CD4-positive, alpha-beta T cell treated with Interferon gamma for 1 hour (primary cell): ENCODE data around the gene HOOK1.
A peak's percentile ranks its signal among the peaks of the same experiment; 100 is the strongest.

Experiments used
- DNase-seq: peaks from one replicate; pipeline ENCODE4 v3.0.0-alpha.2; 2020

HOOK1 gene

DNA sequence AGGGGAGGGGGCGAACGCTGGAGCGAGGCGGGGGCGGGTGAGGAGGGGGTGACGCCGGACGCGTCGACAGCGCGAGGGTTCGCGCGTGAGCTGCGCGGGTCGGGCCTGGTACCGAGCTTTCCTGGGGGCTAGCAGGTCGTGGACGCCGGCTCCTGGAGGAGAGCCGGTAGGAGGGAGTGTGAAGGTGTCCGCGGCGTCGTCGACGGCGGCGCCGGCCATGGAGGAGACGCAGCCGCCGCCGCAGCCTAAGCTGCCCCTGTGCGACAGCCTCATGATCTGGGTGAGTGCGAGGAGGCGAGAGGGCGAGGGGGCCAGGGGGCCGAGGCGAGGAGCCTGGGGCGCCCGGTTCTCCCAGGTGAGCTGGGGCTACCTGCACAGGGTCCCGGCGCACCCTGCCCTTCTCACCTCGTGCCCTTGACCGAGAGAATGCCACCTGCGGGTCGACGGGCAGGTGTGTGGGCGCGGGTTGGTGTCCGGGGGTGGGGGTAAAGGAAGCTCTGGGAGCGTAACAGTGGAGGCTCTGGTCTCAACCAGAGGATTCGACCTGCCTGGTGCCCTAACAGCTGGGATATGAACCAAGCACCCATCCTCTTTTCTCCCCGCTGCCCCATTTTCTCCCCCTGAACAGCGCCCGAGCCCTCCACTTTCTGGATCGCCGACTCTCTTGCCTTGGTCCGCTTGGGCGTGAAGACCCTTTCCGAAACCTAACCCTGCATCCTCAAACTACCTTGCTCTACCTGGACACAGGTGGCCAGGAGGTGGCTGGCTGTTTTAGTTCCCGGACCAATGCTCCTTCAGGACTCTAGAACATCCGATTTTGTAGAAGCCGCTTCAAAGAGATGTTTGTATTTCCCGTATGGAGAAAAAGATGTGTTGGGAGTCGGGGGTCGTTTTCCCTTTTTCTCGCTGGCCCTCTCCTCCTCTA lies at the start of gene HOOK1:
HOOK1 (plus strand) TSS at position 49 of the 925 bp plus-strand sequence; CDS start at position 218, 169 bp downstream.
- no peak for DNase-seq

DNA sequence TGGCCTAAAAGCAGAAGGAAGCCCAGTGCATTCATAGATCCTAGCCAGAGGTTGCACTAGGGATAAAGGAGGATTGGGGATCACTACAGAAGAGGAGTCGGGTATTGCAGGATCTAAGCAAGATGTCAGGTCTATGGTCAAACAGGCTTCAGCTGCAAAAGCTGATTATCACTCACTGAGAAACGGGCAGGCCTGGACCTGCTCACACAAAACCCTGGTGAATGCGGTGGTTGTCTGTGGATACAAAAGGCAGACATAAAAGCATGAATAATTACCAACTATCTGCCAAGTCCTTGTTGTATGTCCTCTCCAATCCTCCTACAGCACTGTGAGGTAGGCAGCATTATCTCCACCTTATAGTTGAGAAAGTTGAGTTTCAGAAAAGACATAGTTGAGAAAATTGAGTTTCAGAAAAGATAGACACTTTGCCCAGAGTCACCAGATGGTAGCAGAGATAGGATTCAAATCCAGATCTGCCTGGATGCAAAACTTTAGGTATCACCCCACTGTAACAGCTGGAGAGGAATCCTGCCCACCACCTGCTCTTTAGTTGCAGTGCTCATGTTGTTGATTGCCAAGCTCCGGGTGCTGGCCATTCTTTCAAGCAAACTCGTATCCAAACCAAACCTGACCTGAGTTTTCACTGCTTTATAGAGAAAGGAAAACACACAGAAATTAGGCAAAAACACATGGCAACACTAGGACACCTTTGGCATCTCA lies 49.6 kb upstream of the HOOK1 start:
- DNase-seq = no peak

DNA sequence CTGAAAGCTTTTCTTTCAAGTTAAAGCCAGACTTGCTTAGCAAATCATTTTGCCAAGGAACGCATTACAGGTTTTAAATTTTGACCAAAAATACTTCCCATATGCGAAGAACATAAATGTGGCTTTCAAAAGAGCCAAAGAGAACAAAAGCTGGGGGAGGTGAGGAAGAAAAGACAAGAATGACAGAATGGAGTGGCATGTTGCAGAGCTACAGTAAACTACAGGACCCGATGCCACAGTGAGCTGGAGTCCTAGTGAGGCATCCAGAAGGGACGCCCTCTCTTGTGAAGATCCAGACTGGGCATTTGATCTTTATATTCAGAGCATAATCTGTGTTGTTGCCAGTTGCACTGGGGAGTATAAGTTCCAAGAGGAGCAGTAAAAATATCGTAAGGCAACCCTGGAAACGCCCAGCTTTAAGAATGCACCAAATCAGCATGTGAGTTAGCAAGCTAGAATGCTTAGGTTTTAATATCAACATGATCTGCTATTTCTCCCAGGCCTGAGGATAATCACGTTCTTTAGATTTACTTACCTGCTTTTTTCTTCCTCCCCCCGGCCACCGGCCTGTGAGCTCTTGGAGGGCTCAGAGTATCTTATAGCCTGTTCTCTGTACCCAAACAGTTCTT lies 48.4 kb upstream of the HOOK1 start:
- no peak for DNase-seq

DNA sequence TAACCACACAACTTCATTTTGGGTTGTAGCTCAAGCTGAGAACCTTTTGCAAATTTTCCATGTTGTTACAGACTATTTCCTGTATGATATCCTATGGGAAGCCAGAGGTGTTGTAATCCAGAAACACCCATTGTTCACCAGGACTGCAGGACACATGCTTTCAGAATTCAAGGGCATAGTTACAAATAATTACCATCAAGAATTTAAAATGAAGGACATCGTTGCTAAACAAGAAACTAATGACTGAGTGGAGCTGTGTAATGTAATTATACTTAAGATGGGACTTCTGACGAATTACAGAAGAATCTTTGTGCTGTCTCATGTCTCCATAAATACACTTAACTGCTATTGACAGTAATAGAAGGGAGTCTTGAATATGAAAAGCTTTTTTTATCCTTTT lies 47.6 kb upstream of the HOOK1 start:
- no peak for DNase-seq

DNA sequence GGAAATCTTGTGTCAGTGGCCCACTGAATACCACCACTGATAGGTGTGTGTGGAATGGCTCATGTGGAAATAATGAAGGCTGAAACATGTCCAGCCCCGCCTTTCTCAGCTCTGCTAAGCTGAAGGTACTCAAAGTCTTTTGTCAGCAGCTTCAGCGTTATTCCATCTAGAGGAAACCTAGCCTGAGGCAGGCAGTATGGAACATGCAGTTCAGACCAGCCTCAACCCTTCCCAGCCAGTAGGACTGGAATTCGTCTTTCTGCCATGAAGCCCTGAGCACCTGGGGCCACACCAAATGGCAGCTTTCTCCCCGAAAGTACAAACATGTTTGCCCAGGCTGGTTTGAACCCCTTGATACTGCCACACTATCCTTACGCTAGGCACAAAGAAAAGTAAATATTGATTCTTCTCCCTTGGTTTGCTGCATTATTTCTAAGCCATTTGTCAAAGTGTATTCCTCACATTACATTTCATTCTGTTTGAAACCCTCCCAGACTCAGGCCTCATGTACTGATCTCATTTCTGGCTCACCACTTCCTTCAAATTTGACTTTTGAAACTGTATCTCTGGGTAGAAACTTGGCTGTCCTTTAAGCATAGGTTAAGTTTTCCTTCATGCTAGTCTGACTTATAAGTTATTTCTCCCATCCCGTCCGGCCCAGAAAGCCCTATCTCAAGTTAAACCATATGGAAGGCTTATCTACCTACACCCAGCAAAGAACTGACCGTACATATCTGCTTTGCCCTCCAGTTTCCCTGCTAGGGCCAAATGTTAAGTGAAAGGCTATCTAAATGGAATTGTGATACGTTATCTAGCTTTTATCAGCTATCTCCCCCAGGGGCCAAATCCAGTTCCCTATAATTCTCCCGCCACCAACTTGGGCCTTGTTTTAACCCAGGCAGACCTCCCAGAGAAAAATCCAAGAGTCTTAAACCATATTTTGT lies 45.7 kb upstream of the HOOK1 start:
- no peak for DNase-seq

DNA sequence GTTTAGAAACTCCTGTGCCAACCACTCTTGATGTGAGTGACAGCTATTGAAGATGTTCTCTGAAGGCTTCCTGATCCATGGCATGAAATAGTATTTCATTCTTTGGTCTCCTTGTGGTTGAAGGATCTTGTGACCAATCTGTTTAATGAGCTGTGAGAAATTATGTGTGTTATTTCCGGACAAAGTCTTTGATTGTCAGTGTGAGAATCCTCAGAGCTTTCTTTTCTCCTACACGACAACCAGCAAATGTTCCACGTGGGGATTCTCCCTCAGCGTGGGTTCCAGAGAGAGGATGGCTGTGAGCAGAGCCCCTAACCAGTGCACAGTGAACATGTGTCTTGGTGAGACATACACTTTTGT lies 45.0 kb upstream of the HOOK1 start:
- no peak for DNase-seq

DNA sequence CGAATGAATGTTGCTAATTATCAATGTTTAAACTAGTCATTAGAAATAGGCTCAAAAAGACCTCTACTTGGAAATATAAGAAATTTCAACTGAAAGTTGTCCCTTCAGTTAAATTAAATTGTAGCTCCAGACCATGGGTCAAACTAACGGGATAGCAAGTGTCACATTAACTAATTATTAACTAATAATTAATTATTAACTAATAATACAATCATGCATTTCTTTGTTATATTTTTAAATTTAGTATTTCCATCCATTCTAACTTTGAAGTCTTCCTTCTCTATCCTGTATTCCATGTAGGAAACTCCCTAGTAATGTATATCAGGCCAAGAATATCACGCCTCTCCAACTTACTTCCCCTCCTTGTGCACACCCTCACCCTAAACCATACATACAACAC lies 43.4 kb upstream of the HOOK1 start:
- no peak for DNase-seq

DNA sequence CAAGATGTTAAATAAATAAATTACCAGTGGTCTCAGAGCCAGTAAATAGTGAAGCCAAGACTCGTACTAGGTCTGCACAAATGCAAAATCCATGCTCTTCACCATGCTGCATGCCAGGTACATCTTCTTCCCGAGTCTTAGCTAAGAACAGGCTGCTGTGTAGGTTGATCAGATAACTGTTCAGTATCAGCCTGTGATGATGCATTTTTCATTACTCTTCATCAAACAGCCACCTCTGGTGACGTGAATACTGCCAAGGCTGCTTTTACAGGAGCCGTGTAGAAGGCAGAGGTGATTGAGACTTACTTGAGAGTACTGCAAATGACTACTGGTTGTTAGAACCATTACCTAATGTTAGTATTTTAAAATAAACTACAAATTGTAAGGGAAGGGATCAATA lies 39.3 kb upstream of the HOOK1 start:
- no peak for DNase-seq

DNA sequence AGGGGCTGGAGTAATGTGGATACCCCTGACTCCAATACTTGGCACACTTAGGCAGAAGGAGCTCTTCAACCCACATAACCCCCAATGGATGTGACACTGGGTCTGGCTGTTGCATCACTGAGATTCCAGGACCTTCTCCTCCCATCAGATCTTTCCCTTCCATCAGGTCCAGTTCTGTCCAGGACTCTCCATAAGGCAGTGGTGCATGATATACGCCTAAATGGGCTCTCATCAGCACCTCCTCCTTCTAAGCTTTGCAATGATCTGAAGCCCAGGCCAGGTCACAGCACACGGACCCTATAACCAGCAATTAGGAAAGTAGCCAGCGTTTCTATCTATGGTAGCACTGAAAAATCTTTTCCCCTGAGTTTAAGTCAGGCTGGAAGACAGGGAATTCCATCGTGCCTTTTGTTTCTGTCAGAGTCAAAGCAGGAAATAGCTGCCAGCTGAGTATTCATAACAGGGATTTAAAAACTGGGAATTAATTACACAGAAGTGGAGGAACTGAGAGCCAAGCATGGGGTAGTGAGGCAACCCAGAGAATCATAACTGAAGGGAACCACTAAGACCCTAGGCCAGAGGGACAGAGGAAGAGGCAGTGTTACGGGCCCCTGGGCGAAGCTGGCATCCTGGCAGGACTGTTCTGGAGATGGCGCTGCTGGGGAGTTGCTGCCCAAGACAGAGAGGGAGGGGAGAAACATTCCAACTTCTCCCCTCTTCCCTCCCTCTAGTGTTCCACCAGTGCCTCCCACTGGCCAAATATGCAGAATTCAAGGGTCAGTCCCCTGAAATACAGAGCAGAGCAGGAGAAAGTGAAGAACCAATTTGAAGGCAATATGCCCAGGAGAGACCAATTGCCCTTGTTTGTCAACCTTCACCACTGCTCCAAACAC lies 37.5 kb upstream of the HOOK1 start:
- no peak for DNase-seq

DNA sequence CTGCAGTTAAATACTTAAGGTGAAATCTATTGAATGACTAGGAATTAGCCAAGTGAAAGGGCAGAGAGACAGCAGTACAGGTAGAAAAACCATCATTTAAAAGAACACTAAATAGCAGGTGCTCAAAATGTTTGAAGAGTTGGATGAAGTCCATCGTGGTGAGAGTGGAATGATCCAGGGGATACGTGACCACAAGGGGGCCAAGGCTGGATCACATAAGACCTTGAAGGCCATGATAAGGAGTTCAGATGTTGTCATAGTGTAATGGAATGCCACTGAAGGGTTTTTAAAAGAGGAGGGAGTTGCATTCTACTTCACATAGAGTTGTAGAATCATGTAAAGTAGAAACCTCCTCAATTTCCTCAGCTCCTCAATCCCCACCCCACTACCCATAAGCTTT lies 34.8 kb upstream of the HOOK1 start:
- no peak for DNase-seq

DNA sequence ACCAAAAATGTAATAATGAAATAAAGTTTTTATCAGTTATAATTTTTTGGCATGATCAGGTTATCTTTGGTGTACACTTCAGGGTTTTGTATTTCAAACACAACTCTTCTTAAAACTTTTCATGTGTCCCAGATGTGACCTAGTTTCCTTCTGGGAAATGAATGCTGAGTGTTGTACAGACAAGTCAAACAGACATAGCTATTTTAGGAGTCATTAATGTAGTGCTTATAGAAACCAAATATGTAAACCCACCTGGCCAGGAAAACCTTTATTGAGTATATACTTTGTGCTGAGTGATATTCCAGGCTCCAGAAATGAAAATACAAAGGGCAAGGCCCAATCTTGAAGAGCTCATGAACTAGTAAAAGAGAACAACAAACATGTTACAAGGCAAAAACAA lies 25.9 kb upstream of the HOOK1 start:
- DNase-seq = no peak

DNA sequence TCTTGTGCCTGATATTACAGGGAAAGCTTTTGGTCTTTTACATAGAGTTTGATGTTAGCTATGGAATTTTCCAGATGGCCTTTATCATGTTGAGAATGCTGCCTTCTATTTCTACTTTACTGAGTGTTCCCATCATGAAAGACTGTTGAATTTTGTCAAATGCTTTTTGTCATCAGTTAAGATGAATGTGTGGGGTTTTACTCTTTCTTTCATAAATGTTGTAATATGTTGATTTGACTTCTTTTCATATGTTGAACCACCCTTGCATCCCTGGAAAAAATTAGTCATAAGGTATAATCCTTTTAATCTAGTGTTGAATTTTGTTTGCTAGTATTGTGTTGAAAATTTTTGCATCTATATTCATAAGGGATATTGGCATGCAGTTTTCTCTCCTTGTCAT lies 16.1 kb upstream of the HOOK1 start:
- DNase-seq = no peak

DNA sequence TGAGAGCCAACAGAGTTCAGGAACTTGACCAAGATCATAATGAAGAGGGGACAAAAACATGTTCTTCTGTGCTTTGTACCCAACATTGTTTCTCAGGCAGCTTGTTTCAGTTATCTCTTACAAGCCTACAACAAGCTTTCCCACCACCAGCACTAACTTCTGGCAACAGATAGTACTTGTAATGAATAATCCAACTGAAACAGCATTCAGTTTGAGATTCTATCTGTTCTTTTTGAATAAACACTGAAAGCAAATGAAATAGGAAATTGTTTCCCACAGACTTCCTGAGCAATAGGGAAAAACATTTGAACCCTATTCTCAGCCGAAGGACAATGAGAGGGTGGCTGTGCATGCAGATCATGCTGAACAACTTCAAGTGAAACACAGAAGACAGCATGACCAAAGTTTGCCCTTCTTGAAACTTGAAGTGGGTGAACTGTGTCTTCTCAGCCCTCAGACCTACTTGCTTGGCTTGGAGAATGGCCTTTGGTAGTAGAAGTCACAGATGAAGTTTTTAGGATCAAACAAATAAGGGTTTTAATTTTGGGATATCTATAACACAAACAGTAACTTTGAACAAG lies 11.2 kb upstream of the HOOK1 start:
- no peak for DNase-seq

DNA sequence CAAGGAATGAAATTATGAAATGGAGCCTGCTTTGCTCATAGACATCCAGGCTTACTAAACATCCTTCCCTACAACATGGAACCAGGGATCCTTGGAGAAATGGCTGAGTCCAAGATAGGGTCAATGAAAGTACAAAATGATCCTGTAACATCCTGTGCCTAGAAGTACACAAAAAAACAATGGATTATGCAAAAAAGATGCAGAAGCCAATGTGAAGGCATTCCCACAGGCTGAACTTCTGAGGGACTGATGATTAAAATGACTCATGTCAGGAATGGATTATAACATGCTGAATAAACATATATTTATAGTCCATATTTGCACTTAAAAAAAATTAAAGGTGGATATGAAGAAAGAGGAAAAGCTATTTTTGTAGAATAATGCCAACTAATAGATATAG lies 10.4 kb upstream of the HOOK1 start:
- no peak for DNase-seq

DNA sequence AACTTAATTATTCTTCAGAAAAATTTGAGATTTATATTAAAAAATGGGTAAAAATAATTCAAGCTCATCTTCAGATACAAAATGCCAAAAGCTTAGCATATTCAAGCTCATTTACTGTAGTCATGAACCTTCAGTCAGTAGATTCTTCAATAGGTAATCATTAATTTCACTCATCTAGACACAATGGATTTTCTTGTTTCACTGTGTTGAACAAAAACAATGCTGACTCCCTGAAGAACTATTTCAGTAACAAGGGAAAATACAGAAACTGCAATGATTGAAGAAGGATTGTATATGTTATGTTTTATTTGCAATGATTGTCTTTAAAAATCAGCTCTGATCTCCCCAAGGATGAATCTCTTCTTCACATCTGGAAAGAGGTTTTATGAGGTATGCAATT lies 9.2 kb upstream of the HOOK1 start:
- DNase-seq = no peak

DNA sequence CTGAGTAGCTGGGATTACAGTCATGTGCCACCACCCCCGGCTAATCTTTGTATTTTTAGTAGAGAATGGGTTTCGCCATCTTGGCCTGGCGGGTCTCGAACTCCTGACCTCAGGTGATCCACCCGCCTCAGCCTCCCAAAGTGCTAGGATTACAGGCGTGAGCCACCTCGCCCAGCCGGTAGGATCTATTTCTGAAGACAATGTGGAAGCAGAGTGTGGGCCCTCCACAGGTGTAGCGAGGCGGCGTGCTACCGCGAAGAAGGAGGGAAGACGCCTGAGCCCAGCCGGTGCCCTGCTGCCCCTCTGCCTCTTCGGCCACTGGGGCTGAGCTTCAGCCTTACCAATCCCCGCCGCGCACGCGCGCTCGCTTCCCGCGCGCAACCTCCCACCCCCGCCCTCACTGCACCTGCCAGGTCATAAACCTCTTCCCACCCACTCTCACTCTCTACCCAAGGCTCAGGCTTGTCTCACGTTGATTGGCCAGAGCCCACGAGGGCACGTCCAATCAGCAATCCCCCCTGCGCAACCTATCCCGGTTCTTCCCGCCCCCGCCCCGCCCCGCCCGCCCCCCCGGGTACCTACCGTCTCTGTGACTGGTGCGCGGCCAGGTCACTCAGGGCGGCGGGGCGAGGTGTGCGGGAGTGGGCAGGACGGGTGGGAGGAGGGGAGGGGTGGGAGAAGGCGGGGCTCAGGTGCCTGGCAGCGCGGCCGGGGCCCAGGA lies 409 bp upstream of the HOOK1 start:
- DNase-seq = peak; percentile 95

DNA sequence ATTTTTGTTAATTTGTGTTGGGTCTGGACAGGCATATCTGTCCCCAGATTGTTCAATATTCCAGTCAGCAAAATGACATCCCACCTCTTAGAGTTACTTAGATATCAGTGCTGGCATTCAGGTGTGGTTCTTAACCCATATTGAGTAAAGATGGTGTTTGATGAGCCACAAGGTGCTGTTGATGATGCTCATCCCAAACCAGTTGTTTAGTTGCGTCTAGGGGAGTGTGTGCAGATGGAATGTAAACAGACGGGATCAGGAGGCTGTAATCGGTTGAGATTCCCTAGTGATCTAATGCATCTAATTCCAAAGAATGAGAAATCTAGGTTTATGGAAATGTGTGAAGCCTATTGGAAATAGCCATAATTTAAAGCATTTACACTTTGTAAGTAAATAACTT lies 1.1 kb downstream of the HOOK1 start:
- DNase-seq = no peak

DNA sequence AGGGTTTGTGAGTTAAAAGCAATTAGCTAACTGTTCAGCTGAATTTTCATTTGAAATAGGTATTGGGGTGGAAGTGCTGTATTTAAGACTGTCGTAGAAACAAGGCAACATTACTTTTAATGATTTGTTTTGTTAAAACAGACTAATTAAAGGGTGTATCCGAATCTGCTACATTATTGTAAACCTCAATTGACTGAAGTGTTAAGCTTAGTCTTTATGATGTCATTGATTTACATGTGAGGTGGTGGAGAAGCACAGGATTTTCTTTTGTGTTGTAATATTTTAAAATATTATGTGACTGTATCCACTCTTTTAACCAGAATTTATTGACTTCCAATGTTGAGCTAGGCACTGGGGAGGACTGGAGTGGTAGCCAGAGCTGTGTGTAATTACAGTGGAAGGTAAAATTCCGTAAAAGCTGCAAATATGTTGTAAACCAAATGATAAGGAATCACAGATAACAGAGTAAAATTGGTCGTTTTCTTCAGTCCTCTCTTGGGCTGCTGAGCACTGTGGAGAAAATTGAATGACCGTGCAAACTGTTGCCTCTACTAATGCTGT lies 1.6 kb downstream of the HOOK1 start:
- DNase-seq = no peak

DNA sequence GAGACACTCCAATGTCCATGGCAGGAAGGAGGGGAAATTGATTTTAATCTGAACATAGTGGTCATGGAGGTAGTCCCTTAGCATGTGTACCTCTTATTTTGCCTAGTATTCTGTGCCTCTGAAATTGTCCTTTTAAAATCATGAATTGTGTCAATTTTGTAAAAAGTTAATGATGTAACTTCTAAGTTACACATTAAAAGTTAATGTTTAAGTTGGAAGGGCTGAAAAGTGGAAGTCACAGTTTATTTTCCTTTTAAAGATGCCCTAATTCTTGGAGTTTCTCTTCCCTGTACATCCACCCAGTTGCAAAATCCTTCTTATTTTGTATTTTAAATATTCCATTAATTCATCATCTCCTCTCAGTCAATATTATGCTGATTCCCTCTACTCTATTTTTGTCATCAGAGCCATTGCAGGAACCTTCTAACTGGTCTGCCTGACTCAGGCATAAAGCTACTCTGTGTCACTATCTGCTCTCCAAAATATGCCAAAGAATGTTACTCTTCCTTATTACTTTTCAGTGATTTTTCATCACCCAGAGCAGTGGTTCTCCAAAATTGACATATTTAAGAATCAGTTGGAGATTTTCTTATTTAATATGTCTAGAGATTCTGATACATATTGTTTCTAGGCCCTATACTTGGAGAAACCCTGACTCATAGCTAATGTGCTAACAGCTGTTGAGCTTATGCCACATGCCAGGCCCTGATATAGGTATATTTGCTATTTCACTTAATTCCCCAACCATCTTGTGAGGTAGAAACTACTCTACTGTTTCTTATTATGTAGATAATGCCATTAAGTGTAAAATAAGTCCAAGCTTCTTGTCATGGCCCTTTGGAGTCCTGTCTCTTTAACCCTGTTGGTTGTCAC lies 5.1 kb downstream of the HOOK1 start:
- DNase-seq = no peak
